Measurements from ENCODE around the gene HIF3A.
"Not testable (repeated sequence)": the region's sequence is repeated elsewhere in the genome, so short reads cannot be mapped to it uniquely, and the experiment has no call there.

HIF3A gene

GRCh38 chr19:46373491-46374359, 76.9 kb downstream of the HIF3A start:
- H3K27ac ChIP-seq (ENCODE audit: low read length) = no peak overlapping the region
- no peak overlapping the region for H2AFZ ChIP-seq (ENCODE audit: low read length)
- H3K9me2 ChIP-seq (replicated peaks; ENCODE audit: insufficient read depth, low read length) = no peaks in the 10 kb centered on the region
- H3K9me3 ChIP-seq (replicated peaks; ENCODE audit: insufficient read depth, low read length) = no peaks in the 10 kb centered on the region
- peaks cover 56% of the 10 kb centered on the region for H3K79me2 ChIP-seq (ENCODE audit: low read length)
- H4K20me1 ChIP-seq (ENCODE audit: insufficient read depth, low read length) = no peaks in the 10 kb centered on the region
- no peak for TF ChIP-seq CTCF (IDR thresholded peaks at IDR 0.05; ENCODE audit: low read length)
- TF ChIP-seq EZH2phosphoT487 (IDR thresholded peaks at IDR 0.05; ENCODE audit: low read length) = no peak
- no peak for TF ChIP-seq EZH2 (optimal IDR thresholded peaks at IDR 0.05; ENCODE audit: low read depth, low read length)
- no peaks in the 10 kb centered on the region for H3K27me3 ChIP-seq (replicated peaks; ENCODE audit: insufficient read depth, low read length)
- H3K9ac ChIP-seq (ENCODE audit: low read length) = no peak overlapping the region
- no peak for DNase-seq
- no peaks in the 10 kb centered on the region for H3K36me3 ChIP-seq (replicated peaks; ENCODE audit: insufficient read depth, low read length)
- H3F3A ChIP-seq (ENCODE audit: insufficient read depth, low read length) = no peaks in the 10 kb centered on the region
- no peaks in the 10 kb centered on the region for H3K4me1 ChIP-seq (ENCODE audit: low read length)
- H3K4me2 ChIP-seq (ENCODE audit: low read depth, low read length) = no peak overlapping the region
- H3K4me3 ChIP-seq (ENCODE audit: low read length) = no peak overlapping the region

GRCh38 chr19:46374536-46375475, 78.0 kb downstream of the HIF3A start:
- Histone ChIP-seq H3K9me2 (replicated peaks; ENCODE audit: insufficient read depth, low read length) (no peaks in the 10 kb centered on the region), H3K9me3 (replicated peaks; ENCODE audit: insufficient read depth, low read length) (no peaks in the 10 kb centered on the region), H3F3A (ENCODE audit: insufficient read depth, low read length) (no peaks in the 10 kb centered on the region), H3K27ac (ENCODE audit: low read length) (no peak overlapping the region), H3K9ac (ENCODE audit: low read length) (no peak overlapping the region), H4K20me1 (ENCODE audit: insufficient read depth, low read length) (no peaks in the 10 kb centered on the region), H2AFZ (ENCODE audit: low read length) (no peak overlapping the region), H3K4me3 (ENCODE audit: low read length) (no peak overlapping the region), H3K79me2 (ENCODE audit: low read length) (peaks cover 51% of the 10 kb centered on the region), H3K4me1 (ENCODE audit: low read length) (no peaks in the 10 kb centered on the region), H3K36me3 (replicated peaks; ENCODE audit: insufficient read depth, low read length) (no peaks in the 10 kb centered on the region), H3K4me2 (ENCODE audit: low read depth, low read length) (no peak overlapping the region), H3K27me3 (replicated peaks; ENCODE audit: insufficient read depth, low read length) (no peaks in the 10 kb centered on the region)
- TF ChIP-seq EZH2phosphoT487 (IDR thresholded peaks at IDR 0.05; ENCODE audit: low read length) = no peak
- DNase-seq = no peak

- H3K27ac ChIP-seq (ENCODE audit: low read length); H3K9me2 ChIP-seq (replicated peaks; ENCODE audit: insufficient read depth, low read length): not testable (repeated sequence)
These were observed 78.7 kb downstream of the HIF3A start for GRCh38 chr19:46375476-46376067.

More at GRCh38 chr19:46375476-46376067, 78.7 kb downstream of the HIF3A start:
- H3K27me3 ChIP-seq (replicated peaks; ENCODE audit: insufficient read depth, low read length); H3F3A ChIP-seq (ENCODE audit: insufficient read depth, low read length); H2AFZ ChIP-seq (ENCODE audit: low read length); H3K4me2 ChIP-seq (ENCODE audit: low read depth, low read length); DNase-seq; H4K20me1 ChIP-seq (ENCODE audit: insufficient read depth, low read length); H3K4me1 ChIP-seq (ENCODE audit: low read length); H3K9me3 ChIP-seq (replicated peaks; ENCODE audit: insufficient read depth, low read length); H3K4me3 ChIP-seq (ENCODE audit: low read length); H3K36me3 ChIP-seq (replicated peaks; ENCODE audit: insufficient read depth, low read length); H3K9ac ChIP-seq (ENCODE audit: low read length): not testable (repeated sequence)
- peaks cover 45% of the 10 kb centered on the region for H3K79me2 ChIP-seq (ENCODE audit: low read length)
